T-helper 22 cell (primary cell): ENCODE data around the gene COLEC12.

Experiments used
- DNase-seq: peaks from one replicate; pipeline ENCODE4 v3.0.0-alpha.2; 2020; ENCODE audit warnings: low read depth

The COLEC12 gene

DNA sequence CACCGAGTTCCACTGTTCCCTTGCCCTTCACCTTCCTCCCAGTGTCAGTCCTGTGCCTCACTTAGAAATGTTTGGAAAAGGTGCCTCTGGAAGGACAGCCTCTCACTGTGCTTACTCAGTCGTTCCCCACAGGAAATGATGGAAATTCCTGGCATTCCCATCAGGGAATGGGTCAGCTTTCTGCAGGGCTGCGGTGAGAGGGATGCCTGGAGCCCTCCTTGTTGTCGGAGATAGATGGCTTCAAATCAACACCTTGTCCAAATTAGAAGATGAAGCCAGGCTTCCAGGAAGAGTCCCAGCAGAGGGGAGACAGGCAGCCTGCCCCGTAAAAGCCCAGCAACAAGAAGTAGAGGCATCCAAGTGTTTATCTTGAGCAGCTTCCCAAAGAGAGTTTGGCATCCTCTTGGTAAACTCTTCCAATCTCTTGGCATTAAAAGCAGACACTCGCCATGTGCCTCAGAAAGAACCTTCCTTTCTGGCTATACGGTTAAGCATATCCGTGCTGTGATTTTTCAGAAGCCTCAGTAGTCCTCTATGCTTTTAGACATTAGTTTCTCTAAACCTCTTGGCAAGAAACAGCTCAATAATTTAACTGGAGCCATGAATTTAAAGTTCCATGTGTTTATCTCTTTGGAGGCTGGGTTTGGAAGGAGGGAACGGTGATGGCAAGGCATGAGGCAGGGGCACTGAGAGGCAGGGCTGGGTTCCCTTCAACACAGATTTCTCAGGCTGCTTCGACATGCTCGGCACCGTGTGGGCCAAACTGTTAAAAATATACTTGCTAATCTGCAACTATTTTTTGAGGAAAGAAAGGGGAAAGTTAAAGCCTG, 25.1 kb downstream of the COLEC12 start:
- no peak for DNase-seq

DNA sequence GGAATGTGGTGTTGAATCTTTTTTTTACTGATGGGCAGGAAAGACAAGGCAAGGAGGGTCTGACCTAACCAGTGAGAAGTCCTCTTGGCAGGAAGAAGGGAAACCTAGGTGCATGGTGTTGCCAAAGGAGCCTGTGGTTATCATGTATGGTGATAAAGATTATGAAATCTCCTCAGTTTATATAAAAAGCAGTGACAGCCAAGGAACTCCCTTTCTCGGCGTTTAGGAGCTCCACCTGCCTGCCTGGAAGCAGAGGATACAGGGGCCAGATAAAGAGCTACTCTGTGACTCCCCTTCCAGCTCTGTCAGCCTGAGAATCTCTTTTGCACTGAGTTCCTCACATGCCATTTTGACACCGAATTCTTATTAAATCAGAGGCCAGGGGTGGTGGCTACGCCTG, 26.1 kb downstream of the COLEC12 start:
- no peak for DNase-seq

DNA sequence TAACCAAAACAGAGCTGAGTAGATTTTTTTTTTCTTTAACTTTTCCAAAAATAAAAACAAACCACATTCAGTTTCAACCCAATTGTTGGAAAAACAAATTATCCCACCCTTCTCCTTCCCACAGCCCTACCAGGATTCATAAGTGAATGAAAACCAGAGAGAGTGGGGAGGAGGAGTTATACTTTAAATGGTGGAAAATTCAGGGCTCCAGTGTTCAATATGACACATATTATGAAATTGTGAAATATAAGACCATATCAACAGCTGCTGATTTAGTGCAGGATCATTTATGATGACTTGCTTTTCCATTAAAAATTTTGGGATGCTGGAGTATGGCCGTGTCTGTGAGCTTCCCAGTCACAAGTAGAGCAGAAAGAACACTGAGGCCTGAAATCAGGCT, 26.7 kb downstream of the COLEC12 start:
- no peak for DNase-seq

DNA sequence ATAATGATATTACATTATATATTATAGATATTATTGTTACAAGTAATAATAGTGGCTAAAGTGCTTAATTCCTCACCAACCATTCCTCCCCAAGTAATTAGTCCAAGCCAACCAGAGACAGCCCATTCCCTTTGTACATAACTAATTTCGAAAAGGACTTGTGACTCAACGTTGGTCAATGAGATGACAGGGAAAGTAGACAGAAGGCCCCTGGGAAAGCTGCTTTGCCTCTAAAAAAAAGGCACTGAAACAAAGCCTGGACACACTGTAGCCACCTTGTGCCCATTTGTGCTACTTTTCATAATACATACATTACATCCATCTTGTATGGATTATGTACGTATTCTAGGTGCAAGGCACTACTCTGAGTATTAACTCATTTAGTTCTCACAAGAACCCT, 28.8 kb downstream of the COLEC12 start:
- DNase-seq: no peak

DNA sequence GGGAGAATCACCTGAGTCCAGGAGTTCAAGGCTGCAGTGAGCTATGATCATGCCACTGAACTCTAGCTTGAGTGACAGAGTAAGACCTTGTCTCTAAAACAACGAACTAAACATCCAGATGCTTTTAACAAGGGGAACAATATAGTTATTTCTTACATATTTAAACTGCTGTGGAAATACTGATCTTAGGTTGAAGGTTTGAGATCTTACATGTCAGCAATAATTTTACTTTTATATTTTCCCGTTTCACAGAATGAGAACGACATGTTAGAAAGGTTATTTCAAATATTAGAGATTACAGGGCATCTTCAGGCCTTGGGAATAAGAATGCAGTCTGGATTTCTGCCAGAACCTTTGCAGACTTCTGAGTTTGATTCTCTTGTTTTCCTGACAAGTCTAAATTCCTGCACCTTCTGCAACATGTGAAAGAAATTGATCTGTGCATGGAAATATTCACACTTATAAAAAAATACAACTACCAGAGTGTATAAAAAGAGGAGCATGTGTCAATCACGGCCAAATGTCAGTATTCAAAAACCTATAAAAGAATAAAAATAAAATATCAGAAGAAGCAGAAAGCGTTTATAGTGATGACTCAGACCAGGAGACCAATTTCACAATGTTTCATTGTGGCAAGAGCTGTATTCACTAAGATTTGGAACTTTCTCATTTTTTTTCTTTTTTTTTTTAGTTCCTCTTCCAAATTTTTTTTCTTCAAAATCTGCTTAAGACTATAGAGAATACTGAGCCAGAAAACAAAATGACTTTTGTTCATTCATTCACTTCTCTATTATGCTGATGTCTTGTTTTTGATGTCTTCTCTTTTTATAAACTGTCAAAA, 29.6 kb downstream of the COLEC12 start:
- DNase-seq: no peak

DNA sequence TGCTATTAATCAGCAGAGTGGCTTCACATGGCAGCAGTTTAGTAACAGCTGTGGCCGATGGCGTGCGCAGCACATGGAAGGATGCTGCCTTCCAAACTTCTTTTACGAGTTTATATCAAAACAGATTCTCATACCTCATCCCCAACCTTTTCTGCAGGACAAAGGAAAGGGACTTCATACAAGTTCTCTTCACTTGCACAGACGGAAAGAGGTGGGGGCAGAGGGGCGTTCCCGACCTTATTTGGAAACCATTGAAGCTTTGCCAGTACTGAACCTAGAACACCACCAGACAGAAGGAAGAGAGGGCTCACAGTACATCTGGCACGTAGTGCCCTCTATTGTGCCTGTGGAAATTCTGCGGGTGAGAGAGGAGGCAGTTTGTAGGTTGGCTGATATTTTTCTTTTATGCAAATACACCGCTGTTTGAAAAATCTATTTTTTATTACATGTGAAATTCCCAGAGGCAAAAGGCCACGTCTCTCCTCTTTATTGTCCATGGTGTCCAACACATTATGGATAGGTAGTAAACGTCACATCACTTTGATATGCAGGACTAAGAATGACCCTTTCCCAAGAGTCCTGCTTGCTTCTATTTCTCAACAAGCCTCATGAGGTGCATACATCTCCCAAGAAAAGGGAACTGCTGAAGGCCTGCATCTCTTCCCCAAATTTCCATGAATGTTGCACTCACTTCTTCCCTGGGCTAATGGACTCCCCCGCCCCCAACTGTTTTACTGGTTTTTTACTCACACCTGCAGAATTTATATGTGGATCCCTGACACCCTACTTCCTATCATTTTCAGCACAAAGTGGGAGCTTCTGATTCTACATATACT, 31.3 kb downstream of the COLEC12 start:
- no peak for DNase-seq

DNA sequence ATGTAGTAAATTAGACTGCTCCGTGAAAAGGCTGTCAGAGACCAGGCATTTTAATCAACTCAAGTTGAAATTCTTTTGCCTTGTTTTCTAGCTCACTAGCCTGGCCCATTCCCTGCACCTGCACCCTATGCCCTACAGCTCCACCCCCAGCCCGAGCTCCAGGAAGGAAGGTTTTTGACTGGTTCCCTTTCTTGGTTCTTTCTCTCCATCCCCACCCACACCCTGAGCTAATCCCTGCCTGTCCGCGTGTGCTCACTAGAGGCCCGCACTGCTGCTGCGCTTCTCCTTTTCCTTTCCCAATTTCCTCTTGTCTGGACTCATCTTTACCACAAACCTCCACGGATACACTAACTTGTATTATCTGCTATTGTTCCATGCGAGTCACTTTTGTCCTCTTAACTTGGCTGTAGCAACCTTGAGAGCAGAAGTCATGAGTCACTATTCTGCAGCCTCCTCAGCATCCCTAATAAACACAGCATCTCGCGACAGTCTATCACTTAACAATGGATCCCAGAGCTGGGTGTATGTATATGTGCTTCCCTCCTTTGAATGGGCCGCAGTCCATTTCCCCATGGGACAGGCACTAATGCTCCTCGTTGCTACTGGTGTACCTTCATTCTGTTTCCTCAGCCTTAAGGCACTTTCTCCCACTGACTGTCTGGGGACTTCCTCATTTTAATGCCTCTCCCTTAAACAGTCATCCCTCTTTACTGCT, 36.5 kb downstream of the COLEC12 start:
- DNase-seq: no peak

DNA sequence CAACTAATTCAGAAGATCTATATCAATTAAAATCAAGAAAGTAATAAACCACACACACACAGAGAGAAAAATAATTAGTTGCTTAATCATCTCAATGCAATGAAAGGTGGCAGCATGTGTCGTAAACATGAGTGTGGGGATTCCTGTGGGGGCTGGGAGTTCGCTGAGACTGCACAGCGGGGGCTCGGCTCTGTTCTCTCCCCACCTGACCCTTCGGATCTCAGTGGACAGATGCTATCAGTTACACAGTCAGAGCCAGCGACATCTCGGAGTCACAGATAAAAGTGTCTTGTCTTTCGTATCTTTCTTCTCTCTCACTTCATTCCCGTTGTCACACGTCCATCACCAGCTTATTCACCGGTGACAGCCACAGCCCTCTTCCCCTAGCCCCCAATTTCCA, 37.1 kb downstream of the COLEC12 start:
- no peak for DNase-seq

DNA sequence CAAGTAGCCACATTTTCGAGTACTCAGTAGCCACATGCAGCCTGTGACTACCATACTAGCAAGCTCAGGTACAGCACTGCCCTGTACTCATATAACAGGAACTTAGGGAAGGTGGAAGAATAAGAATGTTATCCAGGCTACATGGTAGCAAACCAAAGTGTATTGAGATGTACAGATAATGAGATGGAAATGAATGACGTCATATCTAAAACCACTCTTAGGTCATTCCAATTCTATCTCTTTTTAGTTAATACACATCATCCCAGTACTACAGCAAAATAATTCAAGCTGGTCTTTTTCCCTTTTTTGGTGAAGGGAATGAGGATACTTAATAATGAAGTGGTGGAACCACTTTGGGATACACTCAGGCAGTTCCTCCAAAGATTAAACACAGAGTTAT, 38.7 kb downstream of the COLEC12 start:
- no peak for DNase-seq

DNA sequence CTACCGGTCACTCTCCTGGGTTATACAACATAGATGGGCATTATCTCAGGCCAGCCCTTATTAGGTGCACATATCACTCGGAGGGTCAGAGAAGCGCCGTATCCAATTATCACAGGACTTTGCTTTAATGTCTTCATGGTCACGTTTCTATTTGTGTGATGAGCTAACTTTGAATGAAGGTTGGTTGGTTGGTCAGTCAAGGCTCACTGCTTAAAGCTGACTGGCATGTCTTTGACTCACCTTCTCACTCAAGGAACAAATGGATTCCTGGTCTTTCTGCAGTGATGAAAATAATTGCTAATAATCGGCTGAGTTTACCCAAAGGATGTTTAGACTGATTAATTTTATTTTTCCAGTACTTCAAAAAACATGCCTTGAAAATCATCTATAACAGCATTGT, 39.7 kb downstream of the COLEC12 start:
- no peak for DNase-seq

DNA sequence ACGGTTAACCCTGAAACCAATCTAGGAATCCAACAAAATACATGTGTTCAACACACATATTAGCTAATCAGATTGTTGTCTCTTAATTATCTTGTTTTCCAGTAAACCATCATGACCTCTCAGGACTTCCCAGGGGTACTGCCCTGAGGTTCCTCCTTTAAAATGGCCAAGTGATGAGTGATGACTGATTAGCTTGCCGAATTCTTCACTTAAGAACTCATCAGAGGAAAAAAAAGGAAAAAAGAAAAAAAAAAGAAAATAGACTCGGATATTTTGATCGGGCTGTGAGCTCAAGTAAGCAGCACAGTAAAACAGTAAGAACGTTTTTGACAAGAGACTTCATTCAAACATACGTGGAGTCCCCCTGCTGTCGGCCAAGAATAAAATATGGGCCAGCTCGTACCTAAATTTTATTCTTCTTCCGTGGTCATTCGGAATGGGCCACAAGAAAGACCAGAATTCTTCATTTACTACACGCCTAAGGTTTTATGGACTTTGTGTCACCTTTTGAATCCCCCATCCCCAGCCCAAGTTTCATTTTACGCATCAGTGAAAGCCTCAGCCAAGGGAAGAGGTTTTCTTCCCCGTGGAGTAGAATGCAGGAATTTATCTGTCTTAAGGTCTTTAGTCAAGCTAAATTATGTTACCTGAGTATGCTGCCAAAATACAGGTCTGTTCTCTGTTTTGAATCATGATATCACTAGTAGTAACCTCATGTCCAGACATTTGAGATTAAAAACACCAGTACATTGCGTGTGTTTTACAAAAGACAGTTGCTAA, 40.5 kb downstream of the COLEC12 start:
- no peak for DNase-seq

DNA sequence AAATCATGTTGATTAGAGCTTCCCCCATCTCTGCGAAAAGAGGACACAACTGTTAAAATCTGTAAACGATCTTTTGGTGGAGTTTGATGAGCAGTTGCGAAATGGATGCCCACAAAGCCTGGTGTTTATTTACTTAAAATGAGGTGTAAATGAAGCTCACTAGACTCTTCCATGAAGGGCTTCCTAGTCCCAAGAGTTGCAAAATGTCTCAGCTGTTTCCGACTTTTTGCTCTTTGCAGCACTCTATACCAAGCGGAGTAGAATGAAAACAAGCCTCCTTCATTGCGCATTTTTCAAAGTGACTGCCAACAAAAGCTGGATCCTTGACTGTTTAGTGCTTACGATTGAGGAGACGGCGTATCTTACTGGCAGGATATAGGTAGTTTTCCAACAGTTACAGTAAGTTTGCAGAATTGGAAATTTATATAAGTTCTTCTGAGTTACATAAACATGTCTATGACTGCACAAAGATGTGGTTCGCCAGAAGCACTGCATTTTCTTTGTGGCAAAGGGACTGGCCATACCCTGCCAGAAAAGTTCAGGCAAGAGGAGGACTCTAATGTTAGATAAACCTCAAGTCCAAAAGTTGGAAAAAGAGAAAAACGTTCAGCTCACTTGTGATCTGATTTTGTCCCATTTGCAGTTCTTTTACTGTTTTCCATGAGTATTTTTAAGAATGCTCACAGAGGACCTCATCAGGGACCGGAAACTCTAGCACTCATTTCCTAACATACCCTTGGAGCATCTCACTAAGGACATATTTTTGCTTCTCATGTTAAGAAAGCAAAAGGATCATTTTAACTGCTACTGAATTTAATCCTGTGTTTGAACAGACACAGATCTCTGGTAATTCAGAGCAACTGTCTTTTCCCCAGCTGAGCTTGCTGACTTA, 42.7 kb downstream of the COLEC12 start:
- DNase-seq: no peak

DNA sequence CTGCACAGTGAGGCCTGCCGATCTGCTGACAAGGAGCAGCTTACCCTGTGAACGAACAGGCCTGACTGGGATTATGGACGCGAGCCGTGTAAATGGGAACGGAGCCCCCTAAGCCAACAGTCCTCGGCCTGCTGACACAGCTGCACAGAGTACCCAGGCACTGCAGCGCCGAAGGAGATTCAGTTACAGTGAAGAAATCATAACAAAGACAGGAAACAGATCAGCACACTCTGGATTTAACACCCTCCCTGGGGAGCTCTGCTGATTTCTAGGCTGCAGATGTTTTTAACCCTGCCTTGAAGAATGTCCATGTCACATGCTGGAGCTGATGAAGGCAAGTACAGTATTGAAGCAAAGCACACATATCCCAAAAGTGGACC, 43.4 kb downstream of the COLEC12 start:
- DNase-seq: no peak

DNA sequence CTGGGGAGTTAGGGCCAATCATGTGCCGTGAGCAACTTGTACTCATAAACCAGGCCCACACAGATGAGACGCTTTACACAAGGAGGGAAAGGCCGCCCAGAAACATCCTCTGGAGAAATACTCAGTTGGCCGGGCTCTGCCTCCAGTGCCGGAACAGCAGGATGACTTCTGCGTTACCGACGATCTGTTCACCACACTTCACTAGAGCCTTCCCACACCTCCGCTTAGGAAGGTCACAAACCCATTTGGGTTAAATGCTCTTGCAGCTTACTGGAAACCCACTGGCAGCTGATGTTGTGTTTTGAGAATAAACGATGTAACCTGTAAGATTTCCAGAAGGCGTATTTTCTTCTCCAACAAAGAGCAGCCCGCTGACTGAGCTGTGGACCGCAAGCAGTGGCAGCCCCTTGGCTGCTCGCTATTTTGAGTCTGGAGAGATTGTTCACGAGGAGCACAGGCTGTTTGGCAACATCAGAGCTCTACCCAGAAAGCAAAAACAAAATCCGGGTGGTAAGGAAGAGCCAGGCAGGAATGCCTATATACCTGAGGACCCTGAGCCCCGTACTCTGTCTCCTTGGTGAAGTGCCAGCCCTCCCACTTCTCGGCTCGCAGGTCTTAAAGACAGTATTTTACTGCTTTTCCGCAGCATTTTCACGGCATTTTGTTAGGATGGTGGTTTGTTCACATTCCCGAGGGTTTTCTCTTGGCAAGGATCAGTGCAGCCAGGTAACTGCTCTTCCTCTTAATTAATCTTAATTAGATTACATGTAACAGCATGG, 44.0 kb downstream of the COLEC12 start:
- DNase-seq: no peak

DNA sequence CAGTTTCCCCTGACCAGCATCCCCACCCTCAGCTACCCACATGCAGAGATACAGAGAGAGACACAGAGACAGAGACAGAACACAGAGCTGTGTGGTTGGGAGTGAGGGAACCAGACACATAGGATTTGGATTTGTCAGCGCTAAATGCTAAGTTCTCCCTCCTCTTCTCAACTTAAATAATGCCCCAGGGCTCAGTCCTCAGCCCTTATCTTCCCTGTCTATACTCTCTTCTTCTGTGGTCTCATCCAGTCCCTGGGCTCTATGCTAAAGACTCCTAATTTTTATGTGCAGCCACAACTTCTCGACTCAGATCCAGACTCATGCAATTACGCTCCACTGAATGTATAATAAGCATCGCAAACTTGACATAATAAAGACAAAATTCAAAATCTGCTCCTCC, 47.1 kb downstream of the COLEC12 start:
- no peak for DNase-seq

DNA sequence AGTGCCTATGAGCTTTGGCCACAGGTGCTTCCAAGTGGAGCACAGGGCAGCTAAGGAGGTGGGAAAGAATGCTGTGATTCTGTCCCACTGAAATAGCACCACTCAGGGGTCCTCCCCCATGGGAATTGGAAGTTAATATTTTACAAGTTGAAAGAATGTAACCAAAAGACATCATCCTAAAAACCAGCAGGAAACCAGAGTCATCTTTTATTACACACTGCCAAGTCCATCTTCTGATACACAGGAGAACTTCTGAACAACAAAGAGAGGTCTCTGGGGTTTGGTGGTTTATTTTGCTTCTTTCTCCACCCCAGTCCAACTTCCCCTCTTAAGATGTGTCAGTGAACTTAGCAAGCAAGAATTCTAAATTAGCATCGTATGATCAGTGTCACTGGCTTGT, 47.7 kb downstream of the COLEC12 start:
- no peak for DNase-seq

DNA sequence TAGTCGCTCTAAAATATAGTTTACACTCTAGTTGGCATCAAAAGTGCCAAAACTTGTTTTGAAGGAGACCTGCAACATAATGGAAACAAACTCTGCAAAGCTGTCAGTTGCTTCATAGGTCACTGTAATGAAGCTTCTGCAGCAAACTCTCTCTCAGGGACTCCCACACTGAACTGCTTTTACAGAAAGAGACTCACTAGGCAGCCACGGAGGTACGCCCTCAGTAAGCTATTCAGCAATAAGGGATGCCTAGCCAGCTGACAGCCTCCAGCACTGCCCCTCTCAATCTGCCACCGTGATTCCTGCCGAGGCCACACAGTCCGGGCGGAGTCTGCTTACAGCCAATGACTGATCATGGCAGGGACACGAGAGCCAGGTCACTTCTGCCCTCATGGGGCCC, 51.1 kb downstream of the COLEC12 start:
- DNase-seq: no peak

DNA sequence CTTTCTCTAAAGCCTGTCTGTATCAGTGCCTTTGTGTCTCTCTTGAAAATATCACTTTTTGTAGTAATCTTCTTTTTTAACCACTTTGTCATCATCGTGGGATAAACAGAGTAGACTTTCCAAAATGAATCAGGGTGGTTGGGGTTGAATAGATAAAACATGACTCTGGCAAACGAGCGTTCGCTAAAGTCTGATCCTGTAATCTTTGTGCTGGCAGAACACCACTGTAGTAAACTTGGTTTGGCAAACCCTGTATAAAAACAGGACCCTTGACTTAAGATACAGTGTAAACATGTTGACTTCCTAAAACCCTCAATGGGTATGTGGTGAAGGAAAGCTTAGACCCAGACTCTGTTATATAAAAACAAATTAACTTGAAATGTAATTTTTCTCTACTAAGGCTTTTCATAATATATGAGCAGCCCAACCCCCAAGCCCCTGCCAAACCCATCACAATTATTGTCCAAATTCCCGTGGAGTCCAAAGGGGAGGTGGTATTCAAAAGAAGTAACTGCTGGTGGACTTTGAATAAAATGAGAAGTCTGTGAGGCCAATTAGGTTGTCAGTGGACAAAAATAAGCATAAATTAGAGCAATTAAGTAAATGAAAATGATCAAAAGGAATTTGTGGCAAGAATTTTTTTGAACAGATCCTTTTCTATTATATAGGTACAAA, 52.2 kb downstream of the COLEC12 start:
- DNase-seq: no peak
